ENCODE results near the gene ATP6V1F. TPM values are rescaled to one million over a fixed set of nuclear protein-coding genes. Genes with fewer than 3 reads are reported as not detected.
A peak's percentile ranks its signal among the peaks of the same experiment; 100 is the strongest.

ATP6V1F gene
- total RNA-seq, 1 donor from 2014 or later, result 142 TPM

GRCh38 chr7:128833148-128833945, 29.3 kb upstream of the ATP6V1F start:
- Histone ChIP-seq H3K27ac (peak overlapping the region; percentile 92 to 95), H3K4me1 (peaks cover 6 to 39% of the 10 kb centered on the region in 2 donors), H3K27me3 (no peaks in the 10 kb centered on the region), H3K4me3 (peak overlapping the region; percentile 71 to 88), H3K36me3 (peaks cover 16 to 20% of the 10 kb centered on the region in 2 donors), H3K9me3 (no peaks in the 10 kb centered on the region)
- intact Hi-C loops (cut with DNase I), result loop anchor here (5.0 kb wide), 2 partner anchors 76 to 994 kb away; no protein-coding TSS in a partner anchor
- peak; percentile 64 to 91 for DNase-seq (ENCODE audit: low spot score in 2 of 2)
- TF ChIP-seq, protein P1, sequence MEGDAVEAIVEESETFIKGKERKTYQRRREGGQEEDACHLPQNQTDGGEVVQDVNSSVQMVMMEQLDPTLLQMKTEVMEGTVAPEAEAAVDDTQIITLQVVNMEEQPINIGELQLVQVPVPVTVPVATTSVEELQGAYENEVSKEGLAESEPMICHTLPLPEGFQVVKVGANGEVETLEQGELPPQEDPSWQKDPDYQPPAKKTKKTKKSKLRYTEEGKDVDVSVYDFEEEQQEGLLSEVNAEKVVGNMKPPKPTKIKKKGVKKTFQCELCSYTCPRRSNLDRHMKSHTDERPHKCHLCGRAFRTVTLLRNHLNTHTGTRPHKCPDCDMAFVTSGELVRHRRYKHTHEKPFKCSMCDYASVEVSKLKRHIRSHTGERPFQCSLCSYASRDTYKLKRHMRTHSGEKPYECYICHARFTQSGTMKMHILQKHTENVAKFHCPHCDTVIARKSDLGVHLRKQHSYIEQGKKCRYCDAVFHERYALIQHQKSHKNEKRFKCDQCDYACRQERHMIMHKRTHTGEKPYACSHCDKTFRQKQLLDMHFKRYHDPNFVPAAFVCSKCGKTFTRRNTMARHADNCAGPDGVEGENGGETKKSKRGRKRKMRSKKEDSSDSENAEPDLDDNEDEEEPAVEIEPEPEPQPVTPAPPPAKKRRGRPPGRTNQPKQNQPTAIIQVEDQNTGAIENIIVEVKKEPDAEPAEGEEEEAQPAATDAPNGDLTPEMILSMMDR (IDR thresholded peaks at IDR 0.05), result no peak

GRCh38 chr7:128833946-128834325, 28.7 kb upstream of the ATP6V1F start:
- no peaks in the 10 kb centered on the region for H3K9me3 ChIP-seq
- intact Hi-C loops (cut with DNase I), result loop anchor here (5.0 kb wide), 2 partner anchors 77 to 993 kb away; no protein-coding TSS in a partner anchor
- peak overlapping the region; percentile 92 to 95 for H3K27ac ChIP-seq
- peaks cover 6 to 33% of the 10 kb centered on the region in 2 donors for H3K4me1 ChIP-seq
- peaks cover 22 to 26% of the 10 kb centered on the region in 2 donors for H3K36me3 ChIP-seq
- DNase-seq (ENCODE audit: low spot score in 2 of 2), result no peak
- H3K27me3 ChIP-seq, result no peaks in the 10 kb centered on the region
- peak overlapping the region in 1 of 2 donors; percentile 88 for H3K4me3 ChIP-seq
- TF ChIP-seq, protein P1 (IDR thresholded peaks at IDR 0.05), result no peak

DNA sequence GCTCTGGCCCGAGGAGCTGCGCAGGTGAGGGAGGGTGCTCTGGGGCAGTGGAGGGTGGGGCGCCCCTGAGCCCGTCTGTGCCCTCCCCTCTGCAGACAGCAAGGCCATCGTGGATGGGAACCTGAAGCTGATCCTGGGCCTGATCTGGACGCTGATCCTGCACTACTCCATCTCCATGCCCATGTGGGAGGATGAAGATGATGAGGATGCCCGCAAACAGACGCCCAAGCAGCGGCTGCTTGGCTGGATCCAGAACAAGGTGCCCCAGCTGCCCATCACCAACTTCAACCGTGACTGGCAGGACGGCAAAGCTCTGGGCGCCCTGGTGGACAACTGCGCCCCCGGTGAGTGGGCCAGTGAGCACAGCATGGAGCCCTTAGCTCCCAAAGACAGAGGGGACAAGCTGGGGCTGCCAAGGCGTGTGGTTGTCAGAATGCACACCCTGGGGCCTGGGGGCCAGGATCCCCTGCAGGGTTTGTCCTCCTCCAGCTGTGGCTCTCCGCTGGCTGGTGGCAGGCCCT, 27.4 kb upstream of the ATP6V1F start:
- Histone ChIP-seq H3K36me3 (peaks cover 36 to 40% of the 10 kb centered on the region in 2 donors), H3K27ac (peak overlapping the region; percentile 78 to 92)
- no peak for DNase-seq (ENCODE audit: low spot score in 2 of 2)

DNA sequence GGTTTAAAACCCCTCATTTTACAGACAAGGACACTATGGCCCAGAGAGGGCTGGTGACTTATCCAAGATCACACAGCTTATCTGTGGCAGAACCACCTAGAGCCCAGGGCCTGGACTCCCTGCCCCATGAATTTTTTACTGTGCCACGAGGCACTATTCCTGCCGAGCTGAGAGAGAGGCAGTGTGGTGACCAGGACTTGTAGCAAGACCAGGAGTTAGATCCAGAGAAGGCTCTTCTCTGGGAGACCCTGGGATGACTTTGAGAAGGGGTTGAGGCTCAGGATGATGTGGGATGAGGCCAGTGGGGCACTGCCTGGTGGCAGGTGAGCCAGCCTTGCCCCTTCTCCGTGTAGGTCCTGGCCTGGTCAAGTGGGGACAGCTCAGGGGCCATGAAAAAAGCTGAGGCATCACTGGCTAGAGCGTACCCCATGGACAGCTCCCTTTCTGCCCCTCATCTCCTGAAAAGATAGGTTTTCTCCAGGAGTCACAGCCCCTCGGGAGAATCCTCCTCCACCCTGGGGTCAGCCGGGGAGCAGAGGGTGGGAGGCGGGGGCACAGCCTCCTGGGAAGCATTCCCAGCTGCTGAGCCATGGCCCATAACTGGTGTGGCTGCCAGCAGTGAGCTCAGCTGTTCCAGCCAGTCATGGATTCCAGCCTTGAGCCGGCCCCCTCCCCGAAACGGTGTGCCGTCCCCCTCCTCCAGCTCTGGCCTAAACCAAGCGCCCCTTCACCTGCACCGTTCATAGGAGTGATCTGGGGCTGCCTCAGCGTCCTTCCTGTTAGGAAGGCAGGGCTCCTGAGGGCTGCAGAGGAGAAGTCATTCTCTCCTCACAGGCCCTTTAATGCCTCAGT, 26.6 kb upstream of the ATP6V1F start:
- Histone ChIP-seq H3K27me3 (no peaks in the 10 kb centered on the region), H3K36me3 (peaks cover 42 to 46% of the 10 kb centered on the region in 2 donors), H3K4me1 (peaks cover 6 to 26% of the 10 kb centered on the region in 2 donors), H3K9me3 (no peaks in the 10 kb centered on the region), H3K27ac (peak overlapping the region; percentile 78 to 92), H3K4me3 (no peak overlapping the region)
- intact Hi-C loops (cut with DNase I), result no loop called here
- TF ChIP-seq, protein P1 (IDR thresholded peaks at IDR 0.05), result no peak
- DNase-seq (ENCODE audit: low spot score in 2 of 2), result peak in 1 of 2 donors; percentile 81

More for the DNA sequence above, 27.4 kb upstream of the ATP6V1F start:
- peaks cover 6 to 26% of the 10 kb centered on the region in 2 donors for H3K4me1 ChIP-seq
- no peaks in the 10 kb centered on the region for H3K9me3 ChIP-seq
- H3K27me3 ChIP-seq, result no peaks in the 10 kb centered on the region
- TF ChIP-seq, protein P1 (IDR thresholded peaks at IDR 0.05), result no peak
- intact Hi-C loops (cut with DNase I), result no loop called here
- H3K4me3 ChIP-seq, result no peak overlapping the region

DNA sequence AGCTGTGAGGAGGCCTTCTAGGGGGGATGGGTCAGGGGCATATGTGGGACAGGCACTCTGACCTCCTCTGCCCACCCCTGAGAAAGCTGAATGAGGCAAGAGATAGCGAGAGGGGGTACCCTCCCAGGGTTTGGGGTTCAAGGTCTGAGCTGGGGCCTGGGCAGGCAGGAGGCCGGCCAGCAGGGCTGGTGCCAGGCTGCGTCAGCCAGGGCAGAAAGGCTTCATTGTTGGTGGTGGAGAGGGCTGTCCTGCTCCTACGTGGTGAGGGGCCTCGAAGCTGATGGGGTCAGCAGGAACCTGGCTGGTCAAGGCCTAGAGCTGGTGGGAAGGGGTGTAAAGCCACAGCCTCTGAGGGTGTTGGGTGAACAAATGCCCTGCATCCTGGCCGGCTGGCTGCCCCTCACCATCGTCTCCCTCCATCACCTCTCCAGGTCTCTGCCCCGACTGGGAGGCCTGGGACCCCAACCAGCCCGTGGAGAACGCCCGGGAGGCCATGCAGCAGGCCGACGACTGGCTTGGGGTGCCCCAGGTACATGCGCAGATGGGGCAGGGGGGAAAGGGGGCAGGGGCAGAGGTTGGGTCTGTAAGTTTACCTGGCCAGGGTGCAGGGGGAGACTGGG, 25.8 kb upstream of the ATP6V1F start:
- peaks cover 6 to 26% of the 10 kb centered on the region in 2 donors for H3K4me1 ChIP-seq
- H3K4me3 ChIP-seq, result no peak overlapping the region
- no peaks in the 10 kb centered on the region for H3K27me3 ChIP-seq
- no peak for DNase-seq (ENCODE audit: low spot score in 2 of 2)
- peaks cover 45 to 54% of the 10 kb centered on the region in 2 donors for H3K36me3 ChIP-seq
- intact Hi-C loops (cut with DNase I), result no loop called here
- TF ChIP-seq, protein P1 (IDR thresholded peaks at IDR 0.05), result no peak
- no peaks in the 10 kb centered on the region for H3K9me3 ChIP-seq
- H3K27ac ChIP-seq, result peak overlapping the region; percentile 78 to 92

All from ascending aorta (tissue), 2 donors.